Stomach (tissue), 4 donors: Measurements from ENCODE around the gene CUL9.
A peak's percentile ranks its signal among the peaks of the same experiment; 100 is the strongest.

Source experiments
- CTCF ChIP-seq, 7 experiments: fragments of 450-650 bp in 4 of 7; fragments of 200-600 bp in 3 of 7; sonication (generic) in 3 of 7; IDR thresholded peaks; one replicate each; pipeline ENCODE4 v1.5.1; 2016 to 2019; ENCODE audit warnings: antibody characterized with exemption in 7 of 7, control low read depth in 2 of 7, mild to moderate bottlenecking in 1 of 7
- EP300 ChIP-seq: sonication (generic); formaldehyde crosslinking; IDR thresholded peaks from one replicate; pipeline ENCODE4 v1.6.1; 2017; ENCODE audit warnings: antibody characterized with exemption
- POLR2A ChIP-seq, 4 donors: fragments of 450-650 bp; IDR thresholded peaks; one replicate each; pipeline ENCODE4 v1.6.1; 2016; ENCODE audit warnings: antibody characterized with exemption in 4 of 4, control low read depth in 2 of 4, mild to moderate bottlenecking in 1 of 4, moderate library complexity in 1 of 4
- POLR2AphosphoS5 ChIP-seq, 3 donors: sonication (generic); formaldehyde crosslinking; IDR thresholded peaks; one replicate each; pipeline ENCODE4 v1.6.1; 2016; ENCODE audit warnings: antibody characterized with exemption in 3 of 3

GRCh38 chr6:43228951-43229802 lies 47.2 kb downstream of the CUL9 start, which contains the start of gene DNPH1:
- peak in 5 of 7 experiments; percentile 33 to 97 (median 88) for TF ChIP-seq CTCF (IDR thresholded peaks at IDR 0.05)
- no peak for TF ChIP-seq EP300
- no peak for TF ChIP-seq POLR2A (IDR thresholded peaks at IDR 0.05)
- TF ChIP-seq POLR2AphosphoS5 (IDR thresholded peaks at IDR 0.05), result peak in 2 of 3 donors; percentile 44 to 61
